ENCODE measurements around the gene ULBP1.
A peak's percentile ranks its signal among the peaks of the same experiment; 100 is the strongest.
"Not testable (repeated sequence)": the region's sequence is repeated elsewhere in the genome, so short reads cannot be mapped to it uniquely, and the experiment has no call there.

Gene ULBP1

GRCh38 chr6:150008588-150008987 is 44.8 kb downstream of the ULBP1 start:
- no peak for DNase-seq

DNA sequence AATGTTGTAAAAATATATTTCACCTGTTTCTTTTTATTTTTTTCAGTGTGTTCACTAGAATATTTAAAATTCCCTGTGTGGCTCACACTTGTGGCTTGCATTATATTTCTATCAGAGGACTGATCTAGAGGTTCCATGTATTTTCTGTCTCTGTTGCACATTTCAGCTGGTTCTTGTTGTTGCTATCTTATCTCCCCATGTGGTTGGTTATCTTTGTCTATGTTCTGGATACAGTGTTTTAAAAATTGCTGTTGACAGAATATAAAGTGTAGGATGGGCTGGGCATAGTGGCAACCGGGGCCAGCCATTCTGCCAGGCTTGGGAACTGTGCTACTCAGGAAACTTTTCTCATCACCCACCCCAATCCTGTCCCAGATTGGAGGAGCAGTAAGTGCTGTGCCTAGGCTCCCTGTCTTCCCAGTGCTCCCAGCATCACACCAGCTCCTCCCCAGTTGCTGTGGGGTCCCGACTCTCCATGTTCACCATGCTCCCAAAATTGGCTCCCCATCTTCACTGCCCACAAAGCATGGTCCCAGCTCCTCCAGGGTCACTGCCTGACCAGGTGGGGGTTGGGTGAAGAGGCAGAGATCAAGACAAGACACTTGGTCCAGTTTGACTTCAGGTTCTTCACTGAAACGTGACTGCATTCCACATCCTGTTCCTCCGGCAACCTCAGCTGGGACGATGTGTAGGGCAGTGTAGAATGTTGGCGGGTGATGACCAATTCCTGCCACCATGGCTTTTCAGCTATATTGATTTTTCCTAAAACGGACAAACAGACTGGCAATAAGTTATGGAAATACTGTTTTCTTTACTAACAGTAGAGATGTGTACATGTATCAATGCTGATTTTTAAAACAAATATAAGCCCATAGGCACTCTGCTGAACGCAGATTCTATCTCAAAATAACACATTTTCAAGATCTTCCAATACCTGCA is 49.4 kb downstream of the ULBP1 start:
- not testable (repeated sequence) for DNase-seq

DNA sequence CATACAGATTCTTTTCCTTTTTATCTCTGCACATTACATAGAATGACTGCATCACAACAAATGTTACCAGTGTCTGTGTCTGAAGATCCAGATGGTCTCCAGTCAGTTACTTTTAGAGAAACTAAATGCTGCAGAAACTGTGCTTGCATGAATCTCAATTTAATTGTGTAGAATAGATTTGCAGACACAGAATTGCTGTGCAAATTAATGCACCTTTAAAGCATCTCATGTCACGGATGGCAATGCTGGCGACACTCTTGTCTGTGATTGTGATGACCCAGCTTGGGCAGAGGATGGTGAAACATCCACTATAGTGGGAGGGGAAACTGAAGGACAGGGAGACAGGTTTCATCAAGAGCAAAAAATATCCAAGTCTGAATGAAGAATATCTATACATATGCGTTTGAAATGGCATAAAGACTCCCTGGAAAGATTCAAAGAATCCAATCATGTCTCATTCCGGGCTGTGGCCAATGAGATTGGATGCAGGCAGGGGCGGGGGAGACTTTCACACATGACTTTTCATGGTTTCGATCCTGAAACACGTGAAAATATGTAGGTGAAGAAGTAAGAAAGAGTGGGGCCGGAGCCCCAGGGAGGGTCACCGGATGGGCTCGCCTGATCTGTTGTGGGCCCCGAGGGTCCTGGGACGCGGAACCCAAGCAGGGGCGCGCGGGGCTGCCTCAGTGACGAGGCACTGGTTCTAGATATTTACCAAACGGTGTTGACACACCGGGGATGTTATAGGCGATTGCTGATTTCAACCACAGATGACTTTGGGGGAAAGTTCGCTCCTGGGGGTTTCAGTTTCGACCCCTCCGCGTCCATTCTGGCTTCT is 50.3 kb downstream of the ULBP1 start:
- DNase-seq: not testable (repeated sequence)

DNA sequence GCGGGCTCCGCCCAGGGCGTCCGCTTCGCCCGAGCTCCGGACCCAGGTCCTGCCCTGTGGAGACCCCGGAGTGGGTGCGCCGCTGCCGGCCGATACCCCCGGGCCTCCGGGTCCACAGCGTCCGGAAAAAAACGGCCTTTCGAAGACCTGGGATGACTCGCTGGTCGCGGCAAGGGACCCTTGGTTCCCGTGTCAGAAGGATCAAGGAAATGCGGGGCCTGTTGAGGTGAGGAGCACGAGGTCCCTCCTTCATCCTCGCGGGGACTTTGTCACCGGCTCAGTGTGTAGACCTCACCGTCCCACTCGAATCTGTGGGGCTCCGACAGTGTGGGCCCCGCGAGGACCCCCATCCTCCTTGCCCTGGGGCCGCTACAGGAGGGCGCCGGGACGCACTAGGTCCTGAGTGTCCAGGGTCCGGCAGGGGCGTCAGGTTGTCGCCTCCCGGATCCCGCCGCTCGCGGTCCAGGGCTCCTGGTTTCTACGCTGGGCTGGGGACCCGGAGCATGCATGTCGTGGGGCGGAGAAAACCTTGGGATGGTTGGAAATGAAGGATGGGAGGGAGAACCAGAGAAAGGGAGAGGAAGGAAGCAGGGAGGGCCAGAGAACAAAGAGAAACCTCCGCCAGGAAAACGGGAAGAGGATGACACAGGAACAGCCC is 51.0 kb downstream of the ULBP1 start:
- not testable (repeated sequence) for DNase-seq

DNA sequence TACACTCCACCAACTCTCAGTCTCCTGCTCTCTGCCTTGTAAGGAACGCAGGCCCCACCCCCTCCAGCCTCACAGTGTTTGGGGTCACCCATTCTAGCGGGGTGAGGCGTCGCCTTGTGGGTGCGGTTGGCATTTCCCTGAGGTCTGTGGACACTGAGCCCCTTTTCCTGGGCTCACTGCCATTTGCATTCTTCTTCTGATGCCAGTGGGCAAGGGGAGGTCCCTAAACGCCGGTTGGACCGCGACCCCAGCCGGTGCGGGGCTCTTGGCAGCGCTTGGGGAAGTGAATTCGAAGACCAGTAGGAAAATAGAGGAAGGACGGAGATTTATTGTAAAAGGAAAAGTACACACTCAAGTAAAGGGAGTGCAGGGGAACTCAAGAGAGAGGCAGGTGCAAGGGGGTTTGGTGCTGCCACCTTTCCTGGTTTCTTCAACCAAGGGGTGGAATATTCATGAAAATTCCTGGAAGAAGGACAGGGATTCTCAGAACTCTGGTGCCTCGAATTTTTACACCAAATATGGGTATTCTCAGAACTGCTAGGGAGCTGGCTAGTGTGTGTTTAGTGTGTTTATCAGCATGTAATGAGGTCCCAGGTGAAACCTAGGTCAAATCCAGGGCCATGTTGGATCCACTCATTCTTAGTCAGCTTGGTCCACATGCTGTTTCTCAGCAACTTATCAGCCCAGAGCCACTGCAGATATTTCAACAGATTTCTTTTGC is 51.7 kb downstream of the ULBP1 start:
- DNase-seq: not testable (repeated sequence)

DNA sequence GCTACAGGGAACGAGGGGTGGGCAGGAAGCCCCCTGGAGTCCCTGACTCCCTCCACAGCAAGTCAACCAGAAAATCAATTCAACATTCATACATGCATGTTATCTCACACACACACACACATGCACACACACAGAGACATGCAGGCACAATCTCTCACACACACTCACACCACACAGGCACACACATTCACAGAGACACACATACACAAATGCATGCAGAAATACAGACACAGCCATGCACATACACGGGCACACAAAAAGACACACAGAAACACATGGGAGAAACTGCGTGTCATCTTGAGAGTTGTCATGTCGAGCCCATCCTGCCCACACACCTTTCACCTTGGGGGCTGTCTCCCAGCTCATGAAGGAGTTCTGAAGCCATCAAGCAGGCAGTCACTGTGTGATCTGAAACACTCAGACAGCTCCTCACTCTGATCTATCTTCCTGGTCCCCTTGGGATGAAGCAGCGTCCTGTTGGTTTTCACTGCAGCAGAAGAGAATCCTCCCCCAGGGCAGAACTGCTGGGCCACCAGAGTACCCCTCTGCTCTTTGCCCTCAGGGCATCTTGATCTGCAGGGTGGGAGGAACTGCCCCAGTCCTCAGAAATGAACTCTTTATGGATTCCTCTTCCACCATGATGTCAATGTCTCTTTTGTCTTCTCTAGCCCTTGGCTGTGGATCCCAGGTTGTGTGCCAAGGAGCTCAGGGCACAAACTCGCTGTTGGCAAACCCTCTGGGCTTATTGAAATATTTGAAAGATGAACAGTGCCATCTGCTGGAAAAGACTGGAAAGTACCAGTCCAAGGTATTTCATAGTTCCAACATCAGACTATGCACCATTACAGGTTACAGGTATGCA is 52.8 kb downstream of the ULBP1 start:
- DNase-seq: peak; percentile 60

- DNase-seq: not testable (repeated sequence)
Measured at GRCh38 chr6:150017186-150017521, 53.4 kb downstream of the ULBP1 start.

GRCh38 chr6:150018846-150019580 is 55.3 kb downstream of the ULBP1 start:
- no peak for DNase-seq

- DNase-seq: not testable (repeated sequence)
Measured at GRCh38 chr6:150021870-150022269, 58.1 kb downstream of the ULBP1 start.
